ENCODE measurements around the gene CAPN7.

The CAPN7 gene

DNA sequence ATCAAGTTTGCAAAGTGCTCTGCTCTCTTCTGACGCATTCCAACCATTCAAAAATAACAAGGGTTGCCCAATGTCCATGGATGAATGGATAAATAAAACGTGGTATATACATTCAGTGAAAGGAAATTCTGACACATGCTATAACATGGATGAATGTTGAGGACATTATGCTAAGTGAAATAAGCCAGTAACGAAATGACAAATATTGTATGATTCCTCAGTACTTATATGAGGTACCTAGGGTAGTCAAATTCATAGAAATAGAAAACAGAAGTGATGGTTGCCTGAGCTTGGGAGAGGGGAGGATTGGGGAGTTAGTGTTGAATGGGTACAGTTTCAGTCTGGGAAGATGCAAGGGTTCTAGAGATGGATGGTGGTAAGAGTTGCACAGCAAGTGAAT lies 92.5 kb downstream of the CAPN7 start:
- no peak for DNase-seq (ENCODE audit: low read depth)

DNA sequence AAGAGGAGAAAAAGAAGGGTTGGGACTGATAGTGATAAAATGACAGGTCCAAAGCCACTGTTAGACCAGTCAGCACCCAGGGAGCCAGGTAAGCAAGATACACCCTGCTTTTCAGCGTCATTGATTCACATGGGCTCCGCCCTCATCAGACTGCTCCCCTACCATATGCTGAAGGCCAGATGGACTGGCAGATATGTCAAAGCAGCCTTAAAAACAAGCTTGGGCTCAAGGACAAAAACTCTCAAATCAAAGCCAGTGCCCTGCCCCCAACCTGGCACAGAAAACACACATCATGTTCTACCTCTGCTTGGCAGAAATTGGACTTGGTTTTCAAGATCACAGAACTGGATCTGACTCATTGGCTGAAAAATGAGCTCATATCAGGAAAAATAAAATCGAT lies 93.0 kb downstream of the CAPN7 start:
- DNase-seq (ENCODE audit: low read depth) = no peak

DNA sequence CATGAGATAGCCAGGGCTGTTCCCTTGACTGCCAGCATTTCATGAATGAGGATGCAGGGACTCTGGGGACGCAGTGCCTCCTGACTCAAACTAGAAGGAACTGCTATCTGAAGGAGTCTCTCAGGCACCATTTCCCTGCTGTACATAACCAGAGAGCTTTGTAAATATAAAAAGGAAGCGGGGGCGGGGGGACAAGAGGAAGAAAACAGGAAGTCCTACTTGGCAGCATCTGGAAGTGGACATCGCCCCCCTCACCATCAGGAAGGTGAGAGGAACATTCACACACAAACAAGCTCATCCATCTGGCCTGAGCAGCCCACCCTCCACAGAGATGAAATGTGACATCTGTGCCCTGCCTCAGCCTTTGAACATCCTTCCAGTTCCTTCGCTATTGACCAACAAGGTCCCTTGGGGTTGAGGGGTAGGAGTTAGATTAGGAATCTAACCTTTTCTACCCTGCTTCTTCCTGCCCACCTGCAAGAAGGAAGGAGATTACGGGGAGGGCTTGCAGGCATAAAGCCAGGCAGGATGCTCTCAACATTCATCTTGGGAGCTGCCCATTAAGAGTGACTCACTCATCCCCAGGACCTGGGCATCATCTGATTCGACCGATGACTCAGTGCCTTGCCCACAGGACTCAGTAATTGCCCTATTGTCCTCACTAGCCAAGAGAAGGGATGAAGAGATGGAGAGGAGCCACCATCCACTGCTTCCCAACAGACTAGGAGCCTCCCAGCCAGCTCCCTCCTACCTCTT lies 94.5 kb downstream of the CAPN7 start:
- DNase-seq (ENCODE audit: low read depth) = no peak

DNA sequence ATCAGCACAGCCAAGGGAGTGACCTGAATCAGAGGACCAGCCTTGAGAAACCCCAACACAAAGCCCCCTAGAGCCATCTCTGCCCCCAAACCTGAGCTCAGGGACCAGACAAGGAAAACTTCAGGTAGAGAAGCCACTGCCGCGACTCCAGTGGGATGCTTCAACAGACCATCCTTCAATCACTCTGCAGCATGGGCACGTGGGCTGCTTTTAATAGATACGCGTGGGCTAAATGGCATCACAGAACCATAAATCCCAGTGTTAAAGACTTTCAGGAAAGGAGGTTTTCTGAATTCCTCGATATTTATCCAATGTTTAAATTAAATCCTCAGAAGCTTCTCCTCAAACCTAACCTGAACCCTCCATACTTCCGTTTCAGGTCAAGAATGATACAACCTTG lies 95.7 kb downstream of the CAPN7 start:
- no peak for DNase-seq (ENCODE audit: low read depth)
